ENCODE data around the gene MSH5.

GRCh38 chr6:31736768-31737314 is 3.0 kb upstream of the MSH5 start:
- no peak for TF ChIP-seq CTCF (IDR thresholded peaks at IDR 0.05; ENCODE audit: low read depth, low read length)
- TF ChIP-seq EZH2phosphoT487 (IDR thresholded peaks at IDR 0.05; ENCODE audit: low read depth), result no peak

All from OCI-LY3 (cell line).